NCI-H187 (cell line): ENCODE results near the gene PTPRJ.
"Not testable (repeated sequence)": the region's sequence is repeated elsewhere in the genome, so short reads cannot be mapped to it uniquely, and the experiment has no call there.

ENCODE experiments used
- DNase-seq, 2 experiments: peaks; one replicate each; lab custom pipeline; 2025; lab: John Stamatoyannopoulos, UW

PTPRJ gene

DNA sequence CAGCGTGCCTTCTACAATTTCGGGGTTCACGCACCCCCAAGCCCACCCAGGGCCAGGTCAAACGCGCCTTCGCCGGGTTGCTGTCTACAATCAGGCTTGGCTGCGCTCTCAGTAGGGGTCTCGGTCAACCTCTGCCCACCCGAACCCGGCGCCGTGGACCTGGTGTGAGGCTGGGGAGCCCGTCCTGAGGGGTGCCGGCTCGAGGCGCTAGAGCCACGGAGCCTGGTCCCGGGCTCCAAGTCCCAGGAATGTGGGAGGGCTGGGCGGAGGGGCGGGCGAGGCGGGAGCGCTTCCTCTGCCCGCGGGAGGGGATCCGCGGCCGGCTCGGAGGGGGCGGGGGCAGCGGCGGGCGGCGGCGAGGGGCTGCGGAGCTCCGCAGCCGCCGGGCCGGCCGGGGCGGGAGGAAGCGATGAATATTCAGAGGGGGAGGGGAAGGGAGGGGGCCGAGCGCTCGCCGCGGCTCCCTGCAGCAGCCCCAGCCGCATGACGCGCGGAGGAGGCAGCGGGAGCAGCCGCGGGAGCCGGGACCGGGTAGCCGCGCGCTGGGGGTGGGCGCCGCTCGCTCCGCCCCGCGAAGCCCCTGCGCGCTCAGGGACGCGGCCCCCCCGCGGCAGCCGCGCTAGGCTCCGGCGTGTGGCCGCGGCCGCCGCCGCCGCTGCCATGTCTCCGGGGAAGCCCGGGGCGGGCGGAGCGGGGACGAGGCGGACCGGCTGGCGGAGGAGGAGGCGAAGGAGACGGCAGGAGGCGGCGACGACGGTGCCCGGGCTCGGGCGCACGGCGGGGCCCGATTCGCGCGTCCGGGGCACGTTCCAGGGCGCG, at the start of gene PTPRJ:
Gene PTPRJ (plus strand): TSS at position 472 of the 819 bp plus-strand sequence. CDS start 354 bp downstream, outside the sequence.
- DNase-seq, result peak in 1 of 2 experiments; percentile 41

DNA sequence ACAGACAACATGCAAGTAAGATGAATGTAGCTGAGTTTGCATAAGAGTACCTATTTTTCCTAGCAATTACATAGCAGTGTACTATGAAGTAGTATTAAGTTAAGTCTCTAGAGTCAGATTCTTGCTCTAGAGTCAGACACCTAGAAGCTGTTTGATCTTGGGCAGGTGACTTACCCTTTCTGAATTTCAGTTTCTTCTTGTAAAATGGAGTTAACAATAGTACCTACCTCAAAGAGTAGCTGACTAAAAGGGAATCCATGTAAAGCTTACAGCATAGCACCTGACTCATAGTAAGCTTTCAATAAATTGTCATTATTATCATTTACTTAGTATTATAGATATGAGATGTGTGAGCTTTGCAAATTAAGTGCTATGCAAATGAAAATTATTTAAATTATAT, 47.8 kb upstream of the PTPRJ start:
- no peak for DNase-seq

DNA sequence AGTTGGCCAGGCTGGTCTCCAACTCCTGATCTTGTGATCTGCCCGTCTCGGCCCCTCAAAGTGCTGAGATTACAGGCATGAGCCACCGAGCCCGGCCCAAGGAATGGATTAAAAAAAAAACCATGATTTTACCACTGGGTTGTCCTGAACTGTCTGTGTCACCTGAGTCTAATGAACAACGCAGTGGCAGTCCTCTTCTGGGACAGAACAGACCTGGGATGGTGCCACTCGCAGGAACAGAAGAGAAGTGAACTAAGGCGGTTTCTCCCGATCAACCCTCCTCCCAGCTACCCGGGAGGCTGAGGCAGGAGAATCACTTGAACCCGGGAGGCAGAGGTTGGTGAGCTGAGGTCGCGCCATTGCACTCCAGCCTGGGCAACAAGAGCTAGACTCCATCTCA, 46.6 kb upstream of the PTPRJ start:
- not testable (repeated sequence) for DNase-seq

DNA sequence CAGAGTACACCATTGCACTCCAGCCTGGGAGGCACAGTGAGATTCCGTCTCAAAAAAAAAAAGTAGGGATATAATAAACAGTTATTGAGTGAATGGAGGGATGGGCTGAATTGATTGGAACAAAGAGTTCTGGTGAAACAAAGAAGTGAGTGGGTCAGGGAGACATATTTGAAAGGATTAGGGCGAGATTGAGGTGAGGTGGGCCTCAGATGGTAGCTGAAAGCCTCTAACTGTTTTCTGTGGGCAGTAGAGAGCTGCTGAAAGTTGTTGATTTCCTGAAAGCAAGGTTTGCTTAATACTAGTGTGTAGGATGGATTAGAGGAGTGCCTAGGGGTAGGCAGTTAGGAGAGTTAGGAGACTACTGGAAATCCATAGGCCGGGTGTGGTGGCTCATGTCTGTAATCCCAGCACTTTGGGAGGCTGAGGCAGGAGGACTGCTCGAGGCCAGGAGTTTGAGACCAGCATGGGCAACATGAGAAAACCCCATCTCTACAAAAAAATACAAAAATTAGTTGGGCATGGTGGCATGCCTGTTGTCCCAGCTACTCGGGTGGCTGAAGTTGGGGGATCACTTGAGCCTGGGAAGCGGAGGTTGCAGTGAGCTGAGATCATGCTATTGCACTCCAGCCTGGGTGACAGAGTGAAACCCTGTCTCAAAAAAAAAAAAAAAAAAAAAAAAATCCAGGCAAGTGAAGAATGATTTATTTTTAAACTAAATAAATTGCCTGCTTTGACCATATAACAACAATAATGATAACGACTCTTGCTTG, 41.4 kb upstream of the PTPRJ start:
- DNase-seq, result no peak

DNA sequence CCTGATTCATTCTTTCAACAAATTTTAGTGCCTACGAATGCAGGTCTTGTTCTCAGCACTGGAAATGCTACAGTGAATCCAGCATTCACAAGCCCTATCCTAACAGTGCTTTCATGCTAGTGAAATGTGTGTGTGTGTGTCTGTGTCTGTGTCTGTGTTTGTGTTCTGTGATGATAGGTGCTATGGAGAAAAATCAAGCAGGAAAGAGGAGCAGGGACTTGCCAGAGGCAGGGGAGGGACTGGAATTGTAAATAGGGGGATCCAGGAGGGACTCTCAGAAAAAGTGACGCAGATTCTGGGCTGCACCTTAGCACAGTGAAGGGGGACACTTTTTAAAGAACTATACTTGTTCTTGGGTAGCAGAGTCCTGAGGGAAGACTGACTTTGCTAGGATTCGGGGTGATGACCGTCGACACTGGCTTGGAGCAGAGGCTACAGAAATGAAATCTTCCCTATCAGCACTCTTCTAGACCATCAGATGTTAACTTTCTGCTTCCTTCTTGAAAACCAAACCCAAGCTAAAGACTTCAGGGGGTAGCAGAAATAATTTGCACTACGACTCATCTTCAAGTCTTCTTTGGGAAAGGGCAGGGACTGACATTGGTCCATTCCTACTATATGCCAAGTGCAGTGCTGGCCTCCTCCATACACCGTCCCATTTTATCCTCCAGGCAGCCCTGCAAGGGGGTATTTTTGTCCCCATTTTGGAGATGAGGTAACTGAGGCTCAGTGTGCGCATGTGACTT, 39.3 kb upstream of the PTPRJ start:
- DNase-seq, result no peak

DNA sequence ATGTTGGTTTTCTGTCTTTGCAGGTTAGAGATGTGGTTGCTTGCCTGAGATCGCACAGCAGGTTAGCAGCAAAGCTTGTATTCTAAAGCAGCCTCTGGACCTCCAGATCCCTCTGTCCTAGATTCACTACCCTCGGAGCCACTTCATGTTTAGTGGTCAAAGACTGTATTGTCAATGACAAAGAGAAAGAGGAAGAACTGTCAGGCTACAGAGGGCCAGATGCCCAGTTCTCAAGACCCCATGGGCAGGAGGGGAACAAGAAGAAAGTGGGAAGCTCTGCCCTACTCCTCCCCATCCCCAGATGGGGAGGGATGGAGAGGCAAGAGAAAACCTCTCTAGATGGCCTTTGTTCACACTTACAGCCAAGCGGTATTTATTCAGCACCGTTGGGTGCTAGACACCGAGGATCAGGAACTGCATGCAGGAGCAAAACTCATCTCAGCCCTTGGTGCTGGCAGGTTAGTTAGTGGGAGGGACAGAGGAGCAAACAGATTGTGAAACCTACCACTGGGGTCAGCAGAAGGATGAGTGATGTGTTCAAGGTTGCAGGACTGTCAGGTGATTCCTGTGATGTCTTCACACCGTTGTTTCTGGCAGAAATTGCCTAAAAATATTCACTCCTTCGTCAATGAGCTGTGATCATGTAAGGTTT, 38.3 kb upstream of the PTPRJ start:
- no peak for DNase-seq

DNA sequence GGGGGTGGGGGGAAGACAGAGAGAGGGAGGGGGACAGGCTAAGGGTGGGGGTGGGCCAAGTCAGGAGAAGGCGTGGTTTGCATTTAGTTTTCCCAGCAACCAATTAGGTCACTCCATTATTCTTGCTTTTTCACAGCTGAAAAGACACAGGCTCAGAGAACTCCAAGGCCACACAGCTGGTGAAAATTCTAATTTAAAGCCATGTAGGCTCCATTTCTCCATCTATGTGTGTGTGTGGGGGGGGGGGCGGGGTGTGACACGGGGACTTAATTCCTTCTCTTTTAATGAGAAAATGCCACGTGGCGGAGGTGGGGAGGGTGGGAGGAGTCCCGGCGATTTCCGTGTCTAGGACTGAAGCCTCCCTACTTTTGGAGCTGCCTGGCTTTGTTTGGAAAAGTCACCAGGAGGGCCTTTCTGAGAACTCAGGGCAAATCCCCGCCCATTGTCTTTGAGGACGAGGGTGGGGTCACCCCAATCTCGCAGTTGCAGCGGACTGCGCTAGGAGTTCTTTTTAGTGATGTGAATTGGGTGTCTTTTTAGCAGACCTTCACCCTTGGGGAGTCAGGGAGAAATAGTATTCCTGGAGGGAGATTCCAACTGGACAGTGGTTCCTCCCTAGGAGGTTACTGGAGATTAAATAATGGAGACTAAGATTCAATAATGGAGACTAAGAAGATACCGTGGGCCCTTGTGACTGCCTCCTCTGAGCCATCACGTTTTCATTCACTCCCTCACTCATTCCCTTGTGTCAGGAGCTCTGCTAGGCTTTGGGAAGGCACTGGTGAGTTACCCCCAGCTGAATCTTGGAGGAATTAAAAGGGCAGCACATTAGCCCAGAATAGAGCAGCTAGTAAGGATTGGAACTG, 36.4 kb upstream of the PTPRJ start:
- no peak for DNase-seq

DNA sequence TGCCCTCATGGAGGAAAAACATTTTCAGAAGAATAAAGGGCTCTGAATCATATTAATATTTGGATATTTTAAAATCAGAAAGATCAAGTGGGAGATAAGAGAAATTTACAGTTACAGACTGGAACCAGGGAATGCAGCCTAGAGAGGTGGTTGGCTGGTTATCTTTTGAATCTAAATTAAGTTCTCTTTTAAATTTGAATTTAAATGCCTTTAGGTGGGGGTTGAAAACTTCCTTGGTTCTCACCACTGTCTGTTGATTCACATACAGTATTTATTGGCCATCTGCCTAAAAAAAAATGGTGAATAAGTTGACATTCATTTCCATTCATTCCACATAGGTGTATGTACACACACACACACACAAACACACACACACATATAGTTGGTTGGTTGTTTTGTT, 35.7 kb upstream of the PTPRJ start:
- no peak for DNase-seq

DNA sequence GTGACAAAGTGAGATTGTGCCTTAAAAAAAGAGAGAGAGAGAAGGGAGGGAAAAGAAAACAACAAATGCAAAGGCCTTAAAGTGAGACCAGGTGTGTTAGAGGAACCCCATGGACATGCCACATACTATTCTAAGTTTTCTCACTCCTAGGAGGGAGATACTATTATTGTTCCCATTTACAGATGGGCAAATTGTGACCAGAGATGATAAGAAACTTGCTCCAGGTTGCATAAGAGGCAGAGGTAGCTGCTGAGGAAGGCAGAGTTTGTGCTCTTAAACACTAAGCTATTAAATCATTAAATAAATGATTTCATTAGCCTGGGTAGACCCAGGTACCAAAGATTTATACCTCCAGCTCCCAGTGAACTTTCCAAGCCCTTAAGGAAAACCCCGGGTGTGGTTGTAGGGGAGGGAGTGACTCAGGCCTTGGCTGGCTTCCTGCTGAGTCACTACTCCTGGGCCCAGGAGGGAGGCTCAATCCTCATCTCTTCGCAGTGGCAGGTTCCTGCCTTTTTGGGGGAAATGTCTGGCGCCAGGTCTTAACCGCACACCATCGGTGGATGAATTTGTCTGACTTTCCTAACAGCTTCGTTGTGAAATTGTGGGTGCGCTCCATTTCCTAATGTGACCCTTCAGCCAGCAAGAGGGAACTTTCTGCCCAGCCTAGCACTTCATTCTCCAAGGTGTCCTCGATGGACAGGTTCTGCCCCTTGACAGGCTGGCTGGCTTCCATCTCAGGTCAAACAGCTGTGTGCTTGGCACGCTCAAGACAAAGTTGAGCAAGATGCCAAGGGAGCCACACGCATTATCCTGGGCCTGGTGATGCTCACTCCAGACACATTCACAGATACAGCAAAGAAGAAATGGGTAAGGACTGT, 33.4 kb upstream of the PTPRJ start:
- DNase-seq, result no peak

DNA sequence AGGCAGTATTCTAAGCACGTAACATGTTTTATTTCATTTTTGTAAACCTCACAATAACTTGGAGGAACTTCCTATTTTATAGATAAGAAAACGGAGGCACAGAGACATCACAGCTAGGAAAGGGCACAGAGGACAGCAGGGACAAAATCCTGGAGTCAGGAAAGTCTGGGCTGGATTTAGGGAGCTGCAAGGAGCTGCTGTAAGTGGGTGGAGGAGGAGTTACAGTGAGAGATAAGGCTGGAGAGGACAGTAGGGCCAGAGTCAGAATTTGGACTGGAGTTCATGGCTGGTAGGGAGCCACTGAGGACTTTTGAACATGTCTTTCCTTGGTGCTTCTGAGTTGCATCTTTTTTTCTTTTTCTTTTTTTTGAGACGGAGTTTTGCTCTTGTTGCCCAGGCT, 32.2 kb upstream of the PTPRJ start:
- DNase-seq, result no peak

DNA sequence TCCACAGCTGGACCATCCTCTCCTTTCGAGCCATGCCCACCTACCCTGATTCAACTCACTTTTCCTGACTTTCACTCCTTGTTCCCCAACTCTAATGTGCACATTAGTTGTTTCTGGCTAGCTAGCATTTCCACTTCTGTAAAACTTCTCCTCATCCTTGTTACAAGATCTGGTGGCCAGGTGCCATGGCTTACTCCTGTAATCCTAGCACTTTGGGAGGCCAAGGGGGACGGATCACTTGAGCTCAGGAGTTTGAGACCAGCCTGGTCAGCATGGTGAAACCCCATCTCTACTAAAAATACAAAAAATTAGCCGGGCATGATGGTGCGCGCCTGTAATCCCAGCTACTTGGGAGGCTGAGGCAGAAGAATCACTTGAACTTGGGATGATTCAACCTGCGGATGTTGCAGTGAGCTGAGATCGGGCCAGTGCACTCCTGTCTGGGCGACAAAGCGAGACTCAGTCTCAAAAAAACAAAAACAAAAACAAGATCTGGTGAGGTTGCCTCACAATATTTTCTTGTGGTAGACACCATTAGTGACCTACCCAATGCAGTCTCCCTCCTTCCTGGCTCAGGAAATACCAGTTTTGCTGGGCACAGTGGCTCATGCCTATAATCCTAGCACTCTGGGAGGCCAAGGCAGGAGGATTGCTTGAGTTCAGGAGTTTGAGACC, 31.2 kb upstream of the PTPRJ start:
- DNase-seq, result not testable (repeated sequence)

DNA sequence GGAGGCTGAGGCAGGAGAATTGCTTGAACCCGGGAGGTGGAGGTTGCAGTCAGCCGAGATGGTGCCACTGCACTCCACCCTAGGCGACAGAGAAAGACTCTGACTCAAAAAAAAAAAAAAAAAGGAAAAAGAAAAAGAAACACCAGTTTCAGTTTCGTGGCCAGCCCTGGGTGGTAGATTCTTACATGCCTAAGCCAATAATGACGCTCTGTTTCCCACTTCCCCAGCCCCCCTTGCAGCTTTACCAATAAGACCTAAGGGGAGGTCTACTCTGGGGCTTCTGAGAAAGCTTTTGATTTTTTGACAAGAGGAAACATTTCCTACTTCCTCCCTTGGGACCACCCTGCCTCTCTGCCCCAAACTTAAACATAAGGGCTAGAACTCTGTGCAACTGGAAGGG, 30.0 kb upstream of the PTPRJ start:
- DNase-seq, result no peak

DNA sequence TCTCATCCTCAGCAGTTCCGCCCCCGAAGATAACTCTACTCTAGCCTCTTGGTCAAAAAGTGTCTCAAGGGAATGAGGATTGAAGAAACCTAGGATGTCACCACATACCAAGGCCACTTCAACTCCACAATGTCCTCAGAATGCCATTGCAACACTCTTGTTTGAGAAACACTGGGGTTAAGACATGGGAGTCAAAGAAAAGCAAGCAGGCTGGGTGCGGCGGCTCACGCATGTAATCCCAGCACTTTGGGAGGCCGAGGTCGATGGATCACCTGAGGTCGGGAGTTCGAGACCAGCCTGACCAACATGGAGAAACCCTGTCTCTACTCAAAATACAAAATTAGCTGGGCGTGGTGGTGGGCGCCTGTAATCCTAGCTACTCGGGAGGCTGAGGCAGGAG, 28.9 kb upstream of the PTPRJ start:
- not testable (repeated sequence) for DNase-seq

DNA sequence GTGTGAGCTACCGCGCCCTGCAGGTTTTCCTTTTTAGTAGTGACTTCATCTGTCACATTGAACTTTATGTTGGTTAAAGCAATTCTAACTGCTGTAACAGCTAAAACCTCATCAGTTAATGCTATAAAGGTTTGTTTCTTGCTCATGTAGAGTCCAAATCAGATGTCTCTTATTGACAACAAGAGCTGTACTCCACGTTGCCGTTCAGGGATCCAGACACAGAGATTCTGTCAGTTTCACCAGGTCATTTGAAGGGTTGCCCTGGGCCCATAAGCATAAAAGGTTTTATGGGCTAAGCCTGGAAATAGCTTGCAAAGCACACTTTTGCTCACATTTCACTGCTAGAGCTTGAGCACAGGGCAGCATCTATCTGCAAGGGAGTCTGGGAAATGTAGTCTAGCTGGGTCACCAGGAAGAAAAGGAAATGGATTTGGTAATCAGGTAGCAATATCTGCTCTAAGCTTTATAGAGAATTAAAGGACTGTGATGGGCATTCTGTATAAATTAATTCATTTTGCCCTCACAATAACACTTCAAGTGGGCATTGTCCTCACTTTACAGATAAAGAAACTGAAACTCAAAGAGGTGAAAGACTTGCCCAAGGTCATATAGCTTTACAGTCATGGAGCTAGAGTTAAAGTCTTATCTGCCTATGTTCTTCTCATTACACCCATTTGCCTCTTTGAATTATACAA, 25.2 kb upstream of the PTPRJ start:
- DNase-seq, result no peak

DNA sequence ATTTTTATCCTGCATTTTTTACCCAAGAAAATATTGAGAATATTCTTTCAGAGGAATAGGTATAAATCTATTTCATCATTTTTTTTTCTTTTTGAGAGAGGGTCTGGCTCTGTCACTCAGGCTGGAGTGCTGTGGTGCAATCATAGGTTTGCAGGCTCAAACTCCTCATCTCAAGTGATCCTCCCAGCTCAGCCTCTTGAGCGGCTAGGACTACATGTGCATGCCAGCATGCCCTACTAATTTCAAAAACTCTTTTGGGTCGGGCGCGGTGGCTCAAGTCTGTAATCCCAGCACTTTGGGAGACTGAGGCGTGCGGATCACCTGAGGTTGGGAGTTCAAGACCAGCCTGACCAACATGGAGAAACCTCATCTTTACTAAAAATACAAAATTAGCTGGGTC, 20.3 kb upstream of the PTPRJ start:
- no peak for DNase-seq

DNA sequence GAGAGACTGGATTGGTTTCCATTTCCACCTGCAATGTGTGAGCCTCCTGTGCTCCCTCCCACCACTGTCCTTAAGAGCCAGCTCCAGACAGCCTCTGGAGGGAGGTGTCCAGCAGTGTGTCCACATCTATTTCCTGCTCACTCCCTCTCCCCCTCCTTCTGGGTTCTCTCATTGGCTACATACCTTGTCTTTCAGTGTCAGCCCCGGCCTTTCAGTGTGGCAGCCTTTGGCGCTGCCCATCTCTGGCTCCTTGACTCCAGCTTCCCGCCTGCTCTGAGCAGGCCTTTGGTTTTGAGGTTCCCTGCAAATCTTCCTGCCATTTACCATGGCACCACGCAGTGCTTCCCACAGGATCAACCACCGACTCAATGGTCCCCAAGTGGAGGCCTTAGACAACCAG, 19.0 kb upstream of the PTPRJ start:
- no peak for DNase-seq

DNA sequence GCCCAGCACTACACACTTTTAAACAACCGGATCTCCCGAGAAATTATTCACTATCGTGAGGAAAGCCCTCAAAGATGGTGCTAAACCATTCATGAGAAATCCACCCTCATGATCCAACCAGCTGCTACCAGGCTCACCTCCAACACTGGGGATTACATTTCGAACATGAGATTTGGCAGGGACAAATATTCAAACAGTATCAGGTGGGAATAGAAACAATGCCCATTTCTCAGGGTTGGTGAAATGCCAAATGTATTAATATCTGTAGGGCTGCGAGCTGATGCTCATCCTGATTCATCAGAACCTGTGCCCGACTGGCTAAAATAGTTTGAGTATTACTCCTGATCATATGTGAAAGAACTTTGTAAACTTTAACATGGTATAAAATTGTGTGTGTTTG, 15.8 kb upstream of the PTPRJ start:
- no peak for DNase-seq

DNA sequence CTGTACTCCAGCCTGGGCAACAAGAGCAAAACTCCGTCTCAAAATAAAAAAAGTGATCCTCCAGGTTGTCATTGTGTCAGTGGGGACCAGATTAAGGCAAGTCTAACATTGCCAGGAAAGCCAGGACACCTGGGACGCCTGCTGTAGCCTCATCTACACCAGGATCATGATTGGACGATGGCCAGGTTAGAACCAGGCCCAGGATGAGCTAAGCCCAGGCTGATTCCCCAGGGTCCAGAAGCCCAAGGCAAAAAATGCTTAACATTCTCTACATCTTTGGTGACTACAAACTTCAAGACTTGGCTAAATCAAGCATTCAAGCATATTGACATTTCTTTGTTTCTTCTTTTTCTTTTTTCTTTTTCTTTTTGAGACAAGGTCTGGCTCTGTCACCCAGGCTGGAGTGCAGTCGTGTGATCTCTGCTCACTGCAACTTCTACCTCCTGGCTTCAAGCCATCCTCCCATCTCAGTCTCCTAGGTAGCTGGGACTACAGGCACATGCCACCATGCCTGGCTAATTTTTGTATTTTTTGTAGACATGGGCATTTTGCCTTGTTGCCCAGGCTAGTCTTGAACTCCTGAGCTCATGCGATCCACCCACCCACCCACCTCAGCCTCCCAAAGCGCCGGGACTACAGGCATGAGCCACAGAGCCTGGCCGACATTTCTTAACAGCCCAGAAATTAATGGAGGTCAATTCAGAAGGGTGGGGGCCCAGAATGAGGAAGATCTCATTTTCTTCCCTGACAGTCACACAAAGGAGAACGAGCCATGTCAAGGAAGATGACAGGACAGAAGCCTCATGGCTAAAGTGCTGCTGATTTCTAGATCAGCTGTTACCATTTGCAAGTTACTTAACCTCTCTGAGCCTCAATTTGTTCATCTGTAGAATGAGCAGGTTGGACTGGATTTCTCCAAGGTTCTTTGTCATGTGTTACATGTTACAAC, 12.5 kb upstream of the PTPRJ start:
- no peak for DNase-seq
